ENCODE data around the gene FAM78A. TPM values are rescaled to one million over a fixed set of nuclear protein-coding genes. Genes with fewer than 3 reads are reported as not detected.

FAM78A gene
- total and polyA plus RNA-seq, 7 donors, result 4.3 to 17.6 (median 11.5) TPM

- ATAC-seq, result peak; percentile 69 to 86 (median 74)
- no peak overlapping the region for H3K4me3 ChIP-seq
- peaks cover 34% of the 10 kb centered on the region for H3K4me1 ChIP-seq
- H3K9me3 ChIP-seq, result no peaks in the 10 kb centered on the region
- intact Hi-C loops (cut with DNase I), result no loop called here
- no peaks in the 10 kb centered on the region for H3K27me3 ChIP-seq (ENCODE audit: insufficient read depth in 3 of 3, low read length in 2 of 3)
- H3K36me3 ChIP-seq (ENCODE audit: insufficient read depth in 1 of 2, low read depth in 1 of 2), result no peaks in the 10 kb centered on the region
- H3K27ac ChIP-seq, result peak overlapping the region; percentile 91
- TF ChIP-seq CTCF (IDR thresholded peaks at IDR 0.05), result no peak
- peak; percentile 69 to 91 for DNase-seq
- WGBS, 3 donors, result 27 to 39% (median 38%) methylated on average over 16 of the region's 16 CpGs
Measured at GRCh38 chr9:131302244-131303075, 26.1 kb upstream of the FAM78A start.

- no peak for TF ChIP-seq CTCF (IDR thresholded peaks at IDR 0.05)
- Histone ChIP-seq H3K4me1 (peaks cover 47% of the 10 kb centered on the region), H3K36me3 (ENCODE audit: insufficient read depth in 1 of 2, low read depth in 1 of 2) (peaks cover 0 to 10% of the 10 kb centered on the region in 2 donors), H3K9me3 (no peaks in the 10 kb centered on the region), H3K4me3 (no peak overlapping the region), H3K27ac (peak overlapping the region; percentile 91), H3K27me3 (ENCODE audit: insufficient read depth in 3 of 3, low read length in 2 of 3) (no peaks in the 10 kb centered on the region)
- ATAC-seq, result no peak
- intact Hi-C loops (cut with DNase I), result no loop called here
- no peak for DNase-seq
Measured at GRCh38 chr9:131300444-131300843, 24.1 kb upstream of the FAM78A start.

- Histone ChIP-seq H3K27ac (peak overlapping the region; percentile 91), H3K4me3 (no peak overlapping the region), H3K36me3 (ENCODE audit: insufficient read depth in 1 of 2, low read depth in 1 of 2) (peaks cover 0 to 14% of the 10 kb centered on the region in 2 donors), H3K9me3 (no peaks in the 10 kb centered on the region), H3K27me3 (ENCODE audit: insufficient read depth in 3 of 3, low read length in 2 of 3) (no peaks in the 10 kb centered on the region), H3K4me1 (peaks cover 47% of the 10 kb centered on the region)
- ATAC-seq (no peak), DNase-seq (no peak)
- no peak for TF ChIP-seq CTCF (IDR thresholded peaks at IDR 0.05)
- WGBS, 3 donors, result 37 to 66% (median 43%) methylated on average over 5 of the region's 5 CpGs
- intact Hi-C loops (cut with DNase I), result loop anchor here in 1 of 2 donors (5.0 kb wide), 1 partner anchor 32 kb away; no protein-coding TSS in a partner anchor
Measured at GRCh38 chr9:131299961-131300347, 23.6 kb upstream of the FAM78A start.

- no peak overlapping the region for H3K4me3 ChIP-seq
- H3K36me3 ChIP-seq (ENCODE audit: insufficient read depth in 1 of 2, low read depth in 1 of 2), result peaks cover 0 to 17% of the 10 kb centered on the region in 2 donors
- DNase-seq (peak in 1 of 2 donors; percentile 74), ATAC-seq (peak; percentile 60 to 65 (median 62))
- intact Hi-C loops (cut with DNase I), result loop anchor here in 1 of 2 donors (5.0 kb wide), 1 partner anchor 33 kb away; no protein-coding TSS in a partner anchor
- TF ChIP-seq CTCF (IDR thresholded peaks at IDR 0.05), result no peak
- peaks cover 50% of the 10 kb centered on the region for H3K4me1 ChIP-seq
- H3K9me3 ChIP-seq, result no peaks in the 10 kb centered on the region
- H3K27ac ChIP-seq, result peak overlapping the region; percentile 91
- H3K27me3 ChIP-seq (ENCODE audit: insufficient read depth in 3 of 3, low read length in 2 of 3), result no peaks in the 10 kb centered on the region
- 39 to 55% (median 40%) methylated on average over 22 of the region's 22 CpGs for WGBS, 3 donors
Measured at GRCh38 chr9:131299346-131299960, 23.1 kb upstream of the FAM78A start.

Data from psoas muscle (tissue), 8 donors.